Lower leg skin (tissue), 4 donors: ENCODE measurements around the gene SYNGR2. TPM values are rescaled to one million over a fixed set of nuclear protein-coding genes. Genes with fewer than 3 reads are reported as not detected.
A peak's percentile ranks its signal among the peaks of the same experiment; 100 is the strongest.

Experiments
- DNase-seq, 2 donors: peaks; one replicate each; pipeline ENCODE4 v3.0.0-alpha.2; 2019; ENCODE audit warnings: low spot score in 2 of 2
- H3K4me3 ChIP-seq: fragments of 200-600 bp; sonication (generic); 2 replicates; pipeline ENCODE4 v1.5.1; 2017; ENCODE audit warnings: mild to moderate bottlenecking, low read depth; ENCODE audit not compliant: poor library complexity, severe bottlenecking
- POLR2A ChIP-seq, 2 donors: fragments of 450-650 bp; IDR thresholded peaks; one replicate each; pipeline ENCODE4 v1.6.1; 2016 to 2017; ENCODE audit warnings: antibody characterized with exemption in 2 of 2, mild to moderate bottlenecking in 1 of 2, moderate library complexity in 1 of 2
- WGBS, 2 donors: methylation state at CpG; one replicate each; pipeline ENCODE4 v1.1.5; 2018; 5-methylcytosine and 5-hydroxymethylcytosine counted together
- intact Hi-C: fragments of 100-400 bp; cut with DNase I; formaldehyde crosslinking; loops from one replicate; pipeline ENCODE4 v1.15.0; 2023; ENCODE audit warnings: low total_unique reads
- total RNA-seq, 4 donors: library from RNA; depleted of rRNA; stranded (reverse); fragments of >200 nt; gene quantifications; one replicate each; pipeline ENCODE4 v1.1.0, GENCODE V29; 2016
- TF ChIP-seq, protein P1 (sequence below), 3 donors: fragments of 450-650 bp; IDR thresholded peaks; one replicate each; pipeline ENCODE4 v1.5.1; 2016; ENCODE audit warnings: antibody characterized with exemption in 3 of 3, mild to moderate bottlenecking in 3 of 3, moderate library complexity in 2 of 3

Gene SYNGR2
- total RNA-seq, 4 donors from 2014 or later = 97.9 to 169 (median 144) TPM

DNA sequence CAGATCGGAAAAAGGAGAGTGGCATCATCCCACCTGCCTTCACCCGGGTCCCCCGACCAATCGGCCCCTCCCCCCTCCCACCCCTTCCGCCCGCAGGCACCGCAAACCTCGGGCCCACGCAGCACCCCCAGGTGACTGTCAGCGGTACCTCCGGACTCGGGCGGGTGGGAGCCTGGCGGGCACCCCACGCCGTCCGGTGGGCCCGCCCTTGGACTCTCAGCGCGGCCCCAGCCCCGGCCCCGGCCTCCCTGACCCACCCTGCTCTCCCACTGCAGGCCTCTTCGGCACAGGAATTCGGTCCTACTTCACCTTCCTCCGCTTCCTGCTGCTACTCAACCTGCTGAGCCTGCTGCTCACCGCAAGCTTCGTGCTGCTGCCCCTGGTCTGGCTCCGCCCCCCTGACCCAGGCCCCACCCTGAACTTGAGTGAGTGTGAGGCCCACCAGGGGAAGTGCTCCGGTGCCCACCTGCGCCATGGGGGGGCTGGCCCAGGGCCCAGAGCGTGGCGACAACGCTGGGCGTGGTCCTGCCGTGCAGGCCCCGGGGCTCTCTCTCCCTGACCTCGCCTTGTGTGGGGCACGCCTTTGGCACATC lies 36.2 kb upstream of the SYNGR2 start:
- WGBS, 2 donors = 11 to 29% methylated on average over 34 to 36 of the region's 38 CpGs
- TF ChIP-seq, protein P1, sequence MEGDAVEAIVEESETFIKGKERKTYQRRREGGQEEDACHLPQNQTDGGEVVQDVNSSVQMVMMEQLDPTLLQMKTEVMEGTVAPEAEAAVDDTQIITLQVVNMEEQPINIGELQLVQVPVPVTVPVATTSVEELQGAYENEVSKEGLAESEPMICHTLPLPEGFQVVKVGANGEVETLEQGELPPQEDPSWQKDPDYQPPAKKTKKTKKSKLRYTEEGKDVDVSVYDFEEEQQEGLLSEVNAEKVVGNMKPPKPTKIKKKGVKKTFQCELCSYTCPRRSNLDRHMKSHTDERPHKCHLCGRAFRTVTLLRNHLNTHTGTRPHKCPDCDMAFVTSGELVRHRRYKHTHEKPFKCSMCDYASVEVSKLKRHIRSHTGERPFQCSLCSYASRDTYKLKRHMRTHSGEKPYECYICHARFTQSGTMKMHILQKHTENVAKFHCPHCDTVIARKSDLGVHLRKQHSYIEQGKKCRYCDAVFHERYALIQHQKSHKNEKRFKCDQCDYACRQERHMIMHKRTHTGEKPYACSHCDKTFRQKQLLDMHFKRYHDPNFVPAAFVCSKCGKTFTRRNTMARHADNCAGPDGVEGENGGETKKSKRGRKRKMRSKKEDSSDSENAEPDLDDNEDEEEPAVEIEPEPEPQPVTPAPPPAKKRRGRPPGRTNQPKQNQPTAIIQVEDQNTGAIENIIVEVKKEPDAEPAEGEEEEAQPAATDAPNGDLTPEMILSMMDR (IDR thresholded peaks at IDR 0.05) = no peak
- no peak for TF ChIP-seq POLR2A (IDR thresholded peaks at IDR 0.05)
- peak in 1 of 2 donors; percentile 92 for DNase-seq

GRCh38 chr17:78132767-78133178 lies 35.6 kb upstream of the SYNGR2 start:
- DNase-seq = no peak
- 61 to 66% methylated on average over 8 of the region's 9 CpGs for WGBS, 2 donors
- TF ChIP-seq, protein P1 (IDR thresholded peaks at IDR 0.05) = no peak
- no peak for TF ChIP-seq POLR2A (IDR thresholded peaks at IDR 0.05)
- H3K4me3 ChIP-seq = no peak overlapping the region
- intact Hi-C loops = no loop called here

More for the DNA sequence above, 36.2 kb upstream of the SYNGR2 start:
- no peak overlapping the region for H3K4me3 ChIP-seq
- intact Hi-C loops = no loop called here

GRCh38 chr17:78133179-78133951 lies 35.0 kb upstream of the SYNGR2 start:
- TF ChIP-seq POLR2A (IDR thresholded peaks at IDR 0.05) = no peak
- TF ChIP-seq, protein P1 (IDR thresholded peaks at IDR 0.05) = no peak
- intact Hi-C loops = no loop called here
- DNase-seq = no peak
- no peak overlapping the region for H3K4me3 ChIP-seq
- WGBS, 2 donors = 82 to 87% methylated on average over 28 to 30 of the region's 30 CpGs

GRCh38 chr17:78133971-78134898 lies 34.1 kb upstream of the SYNGR2 start:
- peak in 1 of 2 donors; percentile 89 for DNase-seq
- no peak overlapping the region for H3K4me3 ChIP-seq
- TF ChIP-seq, protein P1 (IDR thresholded peaks at IDR 0.05) = peak in 1 of 3 donors; percentile 6
- TF ChIP-seq POLR2A (IDR thresholded peaks at IDR 0.05) = no peak
- WGBS, 2 donors = 49 to 59% methylated on average over 38 to 39 of the region's 39 CpGs
- intact Hi-C loops = no loop called here

DNA sequence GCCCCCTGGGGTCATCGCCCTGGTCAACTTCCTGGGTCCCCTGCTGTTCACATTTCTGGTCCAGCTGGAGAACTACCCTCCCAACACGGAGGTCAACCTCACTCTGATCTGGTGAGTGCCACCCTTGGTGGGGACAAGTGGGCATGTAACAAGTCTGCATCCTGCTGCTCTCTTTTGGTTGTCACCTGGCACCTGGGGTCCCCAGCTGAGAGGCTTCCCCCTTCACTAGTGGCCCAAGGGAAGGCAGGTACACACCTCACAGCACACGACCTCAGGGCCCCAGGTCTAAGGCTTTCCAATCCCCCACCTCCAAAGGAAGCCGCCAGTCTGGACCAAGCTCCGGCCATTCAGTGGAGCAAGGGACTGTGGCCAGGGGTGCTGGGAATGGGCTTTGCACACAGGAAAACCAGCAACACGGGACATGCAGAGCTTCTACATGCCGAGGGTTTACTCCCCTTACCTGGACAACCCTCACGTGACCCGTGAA lies 33.4 kb upstream of the SYNGR2 start:
- WGBS, 2 donors = 76 to 79% methylated on average over 9 of the region's 9 CpGs
- H3K4me3 ChIP-seq = no peak overlapping the region
- no peak for DNase-seq
- TF ChIP-seq, protein P1 (IDR thresholded peaks at IDR 0.05) = no peak
- TF ChIP-seq POLR2A (IDR thresholded peaks at IDR 0.05) = no peak
- intact Hi-C loops = no loop called here
